Naive B cell (primary cell): ENCODE results near the gene CGN. TPM values are rescaled to one million over a fixed set of nuclear protein-coding genes. Genes with fewer than 3 reads are reported as not detected.
A peak's percentile ranks its signal among the peaks of the same experiment; 100 is the strongest.
"Not testable (repeated sequence)": the region's sequence is repeated elsewhere in the genome, so short reads cannot be mapped to it uniquely, and the experiment has no call there.

Experiments used
- ATAC-seq, 2 donors: fragments of 150-1000 bp; cut with Tn5 transposase; 2 replicates each; pipeline ENCODE4 v1.10.0; 2021; ENCODE audit warnings: low read depth in 2 of 2, mild to moderate bottlenecking in 2 of 2, moderate library complexity in 2 of 2
- DNase-seq: peaks from one replicate; pipeline ENCODE4 v3.0.0; 2022
- H3K27ac Mint-ChIP-seq, 6 donors: one replicate each; pipeline ENCODE4 v1.8.0; 2020 to 2022; ENCODE audit warnings: mild to moderate bottlenecking in 6 of 6, mixed read lengths in 6 of 6, moderate library complexity in 5 of 6, inconsistent platforms in 2 of 6
- H3K27me3 Mint-ChIP-seq, 3 donors: one replicate each; pipeline ENCODE4 v1.8.0; 2021 to 2022; ENCODE audit warnings: mixed read lengths in 3 of 3, mild to moderate bottlenecking in 1 of 3
- H3K36me3 Mint-ChIP-seq, 2 donors: one replicate each; pipeline ENCODE4 v1.8.0; 2020 to 2022; ENCODE audit warnings: mixed read lengths in 2 of 2, inconsistent platforms in 1 of 2, mild to moderate bottlenecking in 1 of 2
- H3K4me1 Mint-ChIP-seq, 3 donors: one replicate each; pipeline ENCODE4 v1.8.0; 2020 to 2022; ENCODE audit warnings: mixed read lengths in 3 of 3, inconsistent platforms in 1 of 3, mild to moderate bottlenecking in 1 of 3, moderate library complexity in 1 of 3
- H3K4me3 Mint-ChIP-seq, 8 donors: one replicate each; pipeline ENCODE4 v1.8.0; 2020 to 2022; ENCODE audit warnings: mild to moderate bottlenecking in 8 of 8, mixed read lengths in 8 of 8, moderate library complexity in 8 of 8, inconsistent platforms in 2 of 8
- H3K9me3 Mint-ChIP-seq, 7 donors: one replicate each; pipeline ENCODE4 v1.8.0; 2020 to 2022; ENCODE audit warnings: mixed read lengths in 7 of 7, mild to moderate bottlenecking in 5 of 7, inconsistent platforms in 2 of 7, moderate library complexity in 1 of 7
- polyA plus RNA-seq, 6 donors: library from polyadenylated mRNA; unstranded; fragments of 300-500 nt; fragmentation: Illumina TruSeq; gene quantifications; one replicate each; pipeline ENCODE4 v1.2.3, GENCODE V29; 2021; ENCODE audit warnings: low read depth in 6 of 6

CGN gene
- polyA plus RNA-seq, 6 donors from 2014 or later: 0.07 to 0.43 (median 0.13) TPM; not detected in 3

GRCh38 chr1:151520359-151520758 lies 9.2 kb downstream of the CGN start:
- Mint-ChIP-seq H3K4me1 (no peaks in the 10 kb centered on the region), H3K36me3 (no peaks in the 10 kb centered on the region), H3K4me3 (no peak overlapping the region), H3K27ac (no peak overlapping the region), H3K27me3 (no peaks in the 10 kb centered on the region), H3K9me3 (no peaks in the 10 kb centered on the region)
- DNase-seq (no peak), ATAC-seq (no peak)

GRCh38 chr1:151522427-151522826 lies 11.2 kb downstream of the CGN start:
- not testable (repeated sequence) for H3K9me3 Mint-ChIP-seq, H3K27ac Mint-ChIP-seq, H3K36me3 Mint-ChIP-seq, ATAC-seq, H3K4me1 Mint-ChIP-seq, DNase-seq, H3K4me3 Mint-ChIP-seq, H3K27me3 Mint-ChIP-seq

GRCh38 chr1:151523326-151523725 lies 12.1 kb downstream of the CGN start:
- no peak overlapping the region for H3K27ac Mint-ChIP-seq
- no peaks in the 10 kb centered on the region for H3K36me3 Mint-ChIP-seq
- DNase-seq (no peak), ATAC-seq (no peak)
- peaks cover 0 to 6% (median 0%) of the 10 kb centered on the region in 3 donors for H3K27me3 Mint-ChIP-seq
- no peaks in the 10 kb centered on the region for H3K4me1 Mint-ChIP-seq
- H3K4me3 Mint-ChIP-seq: no peak overlapping the region
- H3K9me3 Mint-ChIP-seq: no peaks in the 10 kb centered on the region

- peaks cover 0 to 6% (median 0%) of the 10 kb centered on the region in 3 donors for H3K27me3 Mint-ChIP-seq
- H3K4me3 Mint-ChIP-seq: no peak overlapping the region
- no peaks in the 10 kb centered on the region for H3K4me1 Mint-ChIP-seq
- H3K27ac Mint-ChIP-seq: no peak overlapping the region
- ATAC-seq (no peak), DNase-seq (no peak)
- no peaks in the 10 kb centered on the region for H3K9me3 Mint-ChIP-seq
- H3K36me3 Mint-ChIP-seq: no peaks in the 10 kb centered on the region
Measured at GRCh38 chr1:151524736-151525135, 13.5 kb downstream of the CGN start.

- Mint-ChIP-seq H3K27me3 (peaks cover 0 to 10% (median 1%) of the 10 kb centered on the region in 3 donors), H3K27ac (no peak overlapping the region), H3K9me3 (no peaks in the 10 kb centered on the region), H3K4me1 (no peaks in the 10 kb centered on the region), H3K4me3 (no peak overlapping the region), H3K36me3 (no peaks in the 10 kb centered on the region)
- DNase-seq (no peak), ATAC-seq (no peak)
Measured at GRCh38 chr1:151526735-151527525, 15.7 kb downstream of the CGN start.

GRCh38 chr1:151529211-151529702 lies 18.1 kb downstream of the CGN start:
- peaks cover 0 to 10% (median 3%) of the 10 kb centered on the region in 3 donors for H3K27me3 Mint-ChIP-seq
- H3K4me1 Mint-ChIP-seq: no peaks in the 10 kb centered on the region
- H3K9me3 Mint-ChIP-seq: no peaks in the 10 kb centered on the region
- ATAC-seq (no peak), DNase-seq (no peak)
- no peak overlapping the region for H3K4me3 Mint-ChIP-seq
- no peak overlapping the region for H3K27ac Mint-ChIP-seq
- no peaks in the 10 kb centered on the region for H3K36me3 Mint-ChIP-seq

DNA sequence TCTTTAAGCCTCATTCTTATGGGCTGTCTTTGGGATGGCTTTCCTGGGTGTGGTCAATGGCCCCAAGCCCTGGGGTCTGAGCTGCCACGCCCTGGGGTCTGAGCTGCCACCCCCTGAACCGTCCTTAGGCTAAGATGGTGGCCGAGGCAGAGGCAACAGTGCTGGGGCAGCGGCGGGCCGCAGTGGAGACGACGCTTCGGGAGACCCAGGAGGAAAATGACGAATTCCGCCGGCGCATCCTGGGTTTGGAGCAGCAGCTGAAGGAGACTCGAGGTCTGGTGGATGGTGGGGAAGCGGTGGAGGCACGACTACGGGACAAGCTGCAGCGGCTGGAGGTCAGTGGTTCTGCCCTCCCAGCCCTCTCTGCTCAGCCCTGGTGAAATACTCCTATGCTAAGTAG lies 18.6 kb downstream of the CGN start:
- Mint-ChIP-seq H3K27me3 (peaks cover 0 to 10% (median 6%) of the 10 kb centered on the region in 3 donors), H3K27ac (no peak overlapping the region), H3K4me1 (no peaks in the 10 kb centered on the region), H3K4me3 (no peak overlapping the region), H3K9me3 (no peaks in the 10 kb centered on the region), H3K36me3 (no peaks in the 10 kb centered on the region)
- ATAC-seq (no peak), DNase-seq (no peak)

DNA sequence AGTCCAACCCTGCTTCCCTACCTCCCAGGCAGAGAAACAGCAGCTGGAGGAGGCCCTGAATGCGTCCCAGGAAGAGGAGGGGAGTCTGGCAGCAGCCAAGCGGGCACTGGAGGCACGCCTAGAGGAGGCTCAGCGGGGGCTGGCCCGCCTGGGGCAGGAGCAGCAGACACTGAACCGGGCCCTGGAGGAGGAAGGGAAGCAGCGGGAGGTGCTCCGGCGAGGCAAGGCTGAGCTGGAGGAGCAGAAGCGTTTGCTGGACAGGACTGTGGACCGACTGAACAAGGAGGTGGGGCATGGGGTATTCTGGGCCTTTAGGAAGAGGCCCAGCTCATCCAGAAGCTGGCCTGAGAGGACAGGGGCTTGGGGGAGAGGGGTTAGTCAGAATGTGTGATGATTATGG lies 19.3 kb downstream of the CGN start:
- ATAC-seq: no peak
- H3K36me3 Mint-ChIP-seq: no peaks in the 10 kb centered on the region
- no peak overlapping the region for H3K4me3 Mint-ChIP-seq
- H3K27ac Mint-ChIP-seq: no peak overlapping the region
- H3K9me3 Mint-ChIP-seq: no peaks in the 10 kb centered on the region
- peaks cover 0 to 10% (median 10%) of the 10 kb centered on the region in 3 donors for H3K27me3 Mint-ChIP-seq
- no peak for DNase-seq
- H3K4me1 Mint-ChIP-seq: no peaks in the 10 kb centered on the region

DNA sequence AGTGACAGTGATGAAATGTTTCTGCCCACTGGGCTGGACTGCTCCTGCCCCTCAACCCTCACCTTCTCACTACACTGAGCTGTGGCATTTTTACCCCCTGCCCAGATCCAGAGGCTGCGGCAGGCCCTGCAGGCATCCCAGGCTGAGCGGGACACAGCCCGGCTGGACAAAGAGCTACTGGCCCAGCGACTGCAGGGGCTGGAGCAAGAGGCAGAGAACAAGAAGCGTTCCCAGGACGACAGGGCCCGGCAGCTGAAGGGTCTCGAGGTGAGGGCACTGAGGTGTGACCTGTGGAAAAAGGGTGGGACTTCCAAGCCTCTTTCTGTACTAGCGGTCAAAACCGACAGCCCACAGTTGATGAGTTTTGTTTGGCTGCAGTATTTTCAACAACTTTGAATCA lies 22.7 kb downstream of the CGN start:
- H3K36me3 Mint-ChIP-seq: no peaks in the 10 kb centered on the region
- H3K9me3 Mint-ChIP-seq: no peaks in the 10 kb centered on the region
- no peak overlapping the region for H3K27ac Mint-ChIP-seq
- no peaks in the 10 kb centered on the region for H3K4me1 Mint-ChIP-seq
- peaks cover 0 to 10% (median 4%) of the 10 kb centered on the region in 3 donors for H3K27me3 Mint-ChIP-seq
- no peak overlapping the region for H3K4me3 Mint-ChIP-seq
- ATAC-seq (no peak), DNase-seq (no peak)

GRCh38 chr1:151534662-151535278 lies 23.6 kb downstream of the CGN start:
- H3K27me3 Mint-ChIP-seq: peaks cover 0 to 10% (median 4%) of the 10 kb centered on the region in 3 donors
- H3K27ac Mint-ChIP-seq: peak overlapping the region in 1 of 6 donors; percentile 21
- DNase-seq: peak; percentile 51
- H3K4me1 Mint-ChIP-seq: peaks cover 0 to 7% (median 5%) of the 10 kb centered on the region in 3 donors
- no peaks in the 10 kb centered on the region for H3K9me3 Mint-ChIP-seq
- no peaks in the 10 kb centered on the region for H3K36me3 Mint-ChIP-seq
- ATAC-seq: peak; percentile 75 to 81
- no peak overlapping the region for H3K4me3 Mint-ChIP-seq

GRCh38 chr1:151535326-151536271 lies 24.4 kb downstream of the CGN start:
- ATAC-seq (no peak), DNase-seq (no peak)
- Mint-ChIP-seq H3K4me1 (peaks cover 7 to 15% (median 14%) of the 10 kb centered on the region in 3 donors), H3K4me3 (no peak overlapping the region), H3K9me3 (no peaks in the 10 kb centered on the region), H3K36me3 (no peaks in the 10 kb centered on the region), H3K27me3 (peaks cover 0 to 10% (median 2%) of the 10 kb centered on the region in 3 donors), H3K27ac (peak overlapping the region in 1 of 6 donors; percentile 10)

DNA sequence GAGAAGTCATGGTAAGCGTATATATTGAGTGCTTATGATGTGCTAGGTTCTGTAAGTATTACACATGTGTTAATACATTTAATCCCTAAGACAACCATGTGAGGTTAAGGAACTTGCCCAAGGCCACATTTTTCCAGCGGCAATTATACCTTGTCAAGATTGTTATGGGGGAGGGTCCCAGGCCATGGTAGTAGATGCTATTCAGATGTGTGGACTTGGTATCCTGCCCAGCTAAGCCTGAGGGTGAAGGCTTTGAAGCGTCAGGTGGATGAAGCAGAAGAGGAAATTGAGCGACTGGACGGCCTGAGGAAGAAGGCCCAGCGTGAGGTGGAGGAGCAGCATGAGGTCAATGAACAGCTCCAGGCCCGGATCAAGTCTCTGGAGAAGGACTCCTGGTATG lies 25.3 kb downstream of the CGN start:
- Mint-ChIP-seq H3K27ac (peak overlapping the region in 1 of 6 donors; percentile 27), H3K9me3 (no peaks in the 10 kb centered on the region), H3K4me3 (no peak overlapping the region), H3K4me1 (peaks cover 13 to 24% (median 23%) of the 10 kb centered on the region in 3 donors), H3K36me3 (no peaks in the 10 kb centered on the region), H3K27me3 (peaks cover 4 to 14% (median 11%) of the 10 kb centered on the region in 3 donors)
- ATAC-seq (no peak), DNase-seq (no peak)

DNA sequence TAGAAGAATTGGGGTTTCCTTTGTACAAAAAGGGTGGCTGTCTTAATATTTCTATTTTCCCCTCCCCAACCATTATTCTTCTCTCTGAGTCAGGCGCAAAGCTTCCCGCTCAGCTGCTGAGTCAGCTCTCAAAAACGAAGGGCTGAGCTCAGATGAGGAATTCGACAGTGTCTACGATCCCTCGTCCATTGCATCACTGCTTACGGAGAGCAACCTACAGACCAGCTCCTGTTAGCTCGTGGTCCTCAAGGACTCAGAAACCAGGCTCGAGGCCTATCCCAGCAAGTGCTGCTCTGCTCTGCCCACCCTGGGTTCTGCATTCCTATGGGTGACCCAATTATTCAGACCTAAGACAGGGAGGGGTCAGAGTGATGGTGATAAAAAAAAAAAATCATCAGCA lies 25.9 kb downstream of the CGN start:
- no peak for ATAC-seq
- peaks cover 13 to 28% (median 27%) of the 10 kb centered on the region in 3 donors for H3K4me1 Mint-ChIP-seq
- H3K27ac Mint-ChIP-seq: no peak overlapping the region
- H3K9me3 Mint-ChIP-seq: no peaks in the 10 kb centered on the region
- H3K4me3 Mint-ChIP-seq: no peak overlapping the region
- no peaks in the 10 kb centered on the region for H3K36me3 Mint-ChIP-seq
- peaks cover 10 to 16% (median 16%) of the 10 kb centered on the region in 3 donors for H3K27me3 Mint-ChIP-seq
- DNase-seq: no peak
